ENCODE data around the gene NALCN. TPM values are rescaled to one million over a fixed set of nuclear protein-coding genes. Genes with fewer than 3 reads are reported as not detected.

NALCN gene
- total RNA-seq, 6 experiments from 2014 or later = 0.09 to 0.81 (median 0.25) TPM

DNA sequence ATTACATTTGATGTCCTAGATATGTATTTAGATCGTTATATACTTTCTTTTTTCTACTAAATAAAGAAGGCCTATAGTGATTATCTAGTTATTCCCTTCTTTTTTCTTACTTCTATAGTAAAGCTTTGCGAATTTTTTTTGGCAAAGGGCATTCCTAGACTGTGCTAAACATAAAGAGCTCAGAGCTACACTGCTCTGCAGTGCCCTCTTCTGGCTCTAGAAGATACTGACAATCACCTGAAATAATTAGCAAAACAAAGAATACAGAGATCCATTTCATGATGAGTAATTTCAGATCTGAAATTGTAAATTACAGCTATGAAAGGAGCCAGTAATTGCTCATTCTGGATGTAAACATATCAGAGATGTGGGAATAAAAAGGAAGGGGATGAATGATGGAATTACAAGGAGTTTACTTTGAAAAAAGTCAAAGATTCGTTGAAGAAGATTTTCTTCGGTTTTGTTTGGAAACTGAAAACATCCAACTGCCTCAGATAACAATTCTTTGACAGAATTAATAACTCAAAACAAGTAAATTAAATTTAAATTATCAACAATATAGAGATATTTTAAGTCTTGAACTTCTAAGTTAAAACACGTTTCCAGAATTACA is 288.5 kb downstream of the NALCN start:
- no peak for TF ChIP-seq POLR2A (IDR thresholded peaks at IDR 0.05)
- TF ChIP-seq, protein P1, sequence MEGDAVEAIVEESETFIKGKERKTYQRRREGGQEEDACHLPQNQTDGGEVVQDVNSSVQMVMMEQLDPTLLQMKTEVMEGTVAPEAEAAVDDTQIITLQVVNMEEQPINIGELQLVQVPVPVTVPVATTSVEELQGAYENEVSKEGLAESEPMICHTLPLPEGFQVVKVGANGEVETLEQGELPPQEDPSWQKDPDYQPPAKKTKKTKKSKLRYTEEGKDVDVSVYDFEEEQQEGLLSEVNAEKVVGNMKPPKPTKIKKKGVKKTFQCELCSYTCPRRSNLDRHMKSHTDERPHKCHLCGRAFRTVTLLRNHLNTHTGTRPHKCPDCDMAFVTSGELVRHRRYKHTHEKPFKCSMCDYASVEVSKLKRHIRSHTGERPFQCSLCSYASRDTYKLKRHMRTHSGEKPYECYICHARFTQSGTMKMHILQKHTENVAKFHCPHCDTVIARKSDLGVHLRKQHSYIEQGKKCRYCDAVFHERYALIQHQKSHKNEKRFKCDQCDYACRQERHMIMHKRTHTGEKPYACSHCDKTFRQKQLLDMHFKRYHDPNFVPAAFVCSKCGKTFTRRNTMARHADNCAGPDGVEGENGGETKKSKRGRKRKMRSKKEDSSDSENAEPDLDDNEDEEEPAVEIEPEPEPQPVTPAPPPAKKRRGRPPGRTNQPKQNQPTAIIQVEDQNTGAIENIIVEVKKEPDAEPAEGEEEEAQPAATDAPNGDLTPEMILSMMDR (IDR thresholded peaks at IDR 0.05) = peak; percentile 71 to 86 (median 75)
- no peaks in the 10 kb centered on the region for H3K27me3 ChIP-seq
- H3K9me3 ChIP-seq = no peaks in the 10 kb centered on the region
- H3K27ac ChIP-seq = no peak overlapping the region
- intact Hi-C loops (cut with DNase I) = no loop called here
- no peaks in the 10 kb centered on the region for H3K36me3 ChIP-seq
- H3K4me3 ChIP-seq = no peak overlapping the region
- WGBS (ENCODE audit: insufficient coverage, low coverage, low lambda C conversion rate, missing lambda C conversion rate) = 57% methylated on average over 5 of the region's 5 CpGs
- peak; percentile 81 to 85 (median 83) for ATAC-seq
- DNase-seq = no peak
- H3K4me1 ChIP-seq = no peaks in the 10 kb centered on the region

DNA sequence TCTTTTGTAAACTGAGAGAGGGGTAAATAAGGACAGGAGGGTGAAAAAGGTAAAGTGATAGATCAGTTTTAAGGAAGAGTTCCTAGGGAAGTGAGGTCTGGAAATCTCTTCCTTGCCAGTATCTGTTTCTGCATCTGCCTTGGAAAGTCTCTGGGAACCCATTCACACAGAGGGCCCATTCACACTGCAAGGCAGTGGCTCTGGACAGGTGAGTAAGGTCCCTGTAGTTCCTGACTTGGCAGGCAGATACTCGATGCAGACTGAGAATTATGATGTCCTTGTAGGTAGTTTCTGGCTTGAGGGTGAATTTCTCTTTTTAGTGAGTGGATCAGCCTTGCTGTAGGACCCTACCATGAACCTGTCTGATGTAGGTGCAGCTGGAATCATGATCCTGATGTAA is 293.3 kb downstream of the NALCN start:
- no peak for TF ChIP-seq POLR2A (IDR thresholded peaks at IDR 0.05)
- TF ChIP-seq, protein P1 (IDR thresholded peaks at IDR 0.05) = no peak
- no peaks in the 10 kb centered on the region for H3K27me3 ChIP-seq
- H3K4me1 ChIP-seq = no peaks in the 10 kb centered on the region
- no peaks in the 10 kb centered on the region for H3K36me3 ChIP-seq
- no CpG with 5 or more reads among the region's 1 CpG for WGBS (ENCODE audit: insufficient coverage, low coverage, low lambda C conversion rate, missing lambda C conversion rate)
- intact Hi-C loops (cut with DNase I) = no loop called here
- no peak for DNase-seq
- no peak overlapping the region for H3K27ac ChIP-seq
- no peak for ATAC-seq
- no peaks in the 10 kb centered on the region for H3K9me3 ChIP-seq
- H3K4me3 ChIP-seq = no peak overlapping the region

DNA sequence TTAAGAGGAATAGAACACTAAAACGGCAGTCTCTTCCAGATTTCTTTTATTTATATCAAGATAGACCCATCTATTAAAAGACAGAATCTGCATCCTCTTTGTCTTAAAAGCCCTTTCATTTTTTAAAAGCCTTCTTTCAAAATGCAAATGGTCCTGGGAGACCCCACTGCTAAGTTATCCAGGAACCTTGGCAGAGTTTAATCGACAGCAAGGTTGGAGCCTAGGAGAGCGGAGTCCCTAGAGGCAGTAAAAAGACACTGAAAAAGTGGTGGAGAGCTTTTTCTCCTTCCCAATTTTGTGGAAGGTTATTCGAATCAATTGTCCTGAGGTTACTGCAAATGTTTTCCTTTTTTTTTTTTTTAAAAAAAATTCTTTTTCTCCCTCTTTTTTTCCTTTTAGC is 294.7 kb downstream of the NALCN start:
- no peaks in the 10 kb centered on the region for H3K27me3 ChIP-seq
- no peak overlapping the region for H3K4me3 ChIP-seq
- no peaks in the 10 kb centered on the region for H3K4me1 ChIP-seq
- TF ChIP-seq POLR2A (IDR thresholded peaks at IDR 0.05) = no peak
- TF ChIP-seq, protein P1 (IDR thresholded peaks at IDR 0.05) = no peak
- no peaks in the 10 kb centered on the region for H3K36me3 ChIP-seq
- H3K27ac ChIP-seq = no peak overlapping the region
- DNase-seq = no peak
- no peaks in the 10 kb centered on the region for H3K9me3 ChIP-seq
- ATAC-seq = no peak
- intact Hi-C loops (cut with DNase I) = no loop called here
- WGBS (ENCODE audit: insufficient coverage, low coverage, low lambda C conversion rate, missing lambda C conversion rate) = 49% methylated on average over 4 of the region's 4 CpGs

DNA sequence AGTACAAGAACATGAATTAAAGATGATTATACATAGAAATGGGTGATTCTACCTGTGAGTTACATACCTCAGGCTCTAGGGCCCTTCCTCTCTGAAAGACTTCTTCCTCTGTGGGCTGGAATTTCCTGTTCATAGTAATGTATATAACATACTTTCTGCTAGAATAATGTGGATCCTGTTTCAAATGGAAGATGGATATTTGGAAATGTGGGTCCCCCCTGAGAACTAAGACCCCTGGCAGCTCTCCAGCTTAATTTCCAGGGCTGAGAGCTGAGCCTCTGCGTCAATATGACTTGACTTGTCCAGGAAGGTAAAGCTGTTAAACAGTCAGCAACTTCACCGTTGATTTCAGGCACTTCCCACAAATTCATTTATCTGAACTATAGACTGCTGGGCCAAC is 296.3 kb downstream of the NALCN start:
- intact Hi-C loops (cut with DNase I) = no loop called here
- ATAC-seq (no peak), DNase-seq (no peak)
- no peak overlapping the region for H3K27ac ChIP-seq
- H3K4me1 ChIP-seq = no peaks in the 10 kb centered on the region
- no peaks in the 10 kb centered on the region for H3K27me3 ChIP-seq
- H3K36me3 ChIP-seq = no peaks in the 10 kb centered on the region
- no CpG with 5 or more reads among the region's 2 CpGs for WGBS (ENCODE audit: insufficient coverage, low coverage, low lambda C conversion rate, missing lambda C conversion rate)
- H3K4me3 ChIP-seq = no peak overlapping the region
- no peaks in the 10 kb centered on the region for H3K9me3 ChIP-seq
- TF ChIP-seq POLR2A (IDR thresholded peaks at IDR 0.05) = no peak
- TF ChIP-seq, protein P1 (IDR thresholded peaks at IDR 0.05) = no peak

DNA sequence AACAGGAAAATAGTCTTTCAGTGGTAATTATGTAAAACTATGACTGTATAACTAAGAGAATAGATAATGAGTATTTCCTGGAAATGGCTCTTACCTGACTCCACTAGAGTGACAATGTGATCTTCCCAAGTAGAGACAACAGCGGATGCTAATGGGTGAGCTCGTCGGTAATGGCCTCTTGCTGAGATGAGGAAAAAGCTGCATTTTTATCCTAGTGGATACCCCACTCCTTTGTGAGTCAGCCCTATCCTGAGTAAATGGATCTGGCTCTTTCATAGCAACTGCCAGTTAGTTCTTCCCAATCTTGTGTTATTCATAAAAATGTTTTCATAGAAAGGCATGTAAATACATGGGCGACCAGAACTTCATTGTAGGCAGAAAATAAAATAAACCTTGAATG is 299.5 kb downstream of the NALCN start:
- no peak overlapping the region for H3K27ac ChIP-seq
- no peaks in the 10 kb centered on the region for H3K9me3 ChIP-seq
- no peak for DNase-seq
- no peaks in the 10 kb centered on the region for H3K4me1 ChIP-seq
- no peak overlapping the region for H3K4me3 ChIP-seq
- WGBS (ENCODE audit: insufficient coverage, low coverage, low lambda C conversion rate, missing lambda C conversion rate) = 69% methylated on average over 4 of the region's 4 CpGs
- no peaks in the 10 kb centered on the region for H3K27me3 ChIP-seq
- no peak for ATAC-seq
- no peaks in the 10 kb centered on the region for H3K36me3 ChIP-seq
- intact Hi-C loops (cut with DNase I) = no loop called here
- no peak for TF ChIP-seq POLR2A (IDR thresholded peaks at IDR 0.05)
- TF ChIP-seq, protein P1 (IDR thresholded peaks at IDR 0.05) = no peak

Data from right lobe of liver (tissue), 6 donors.